HEK293 (cell line): ENCODE data around the gene CAV1.

Experiments used
- CTCF ChIA-PET: fragments of 350-600 bp; formaldehyde crosslinking; extraction: SDS; loops from one replicate; lab custom pipeline; 2021; ENCODE audit warnings: antibody characterized with exemption; lab: Yijun Ruan, JAX
- POLR2A ChIA-PET: fragments of 300-600 bp; formaldehyde crosslinking; extraction: SDS; loops from one replicate; lab custom pipeline; 2020; ENCODE audit warnings: antibody characterized with exemption, inconsistent platforms; lab: Yijun Ruan, JAX
- H3K27ac ChIP-seq: fragments of 200-500 bp; sonication (Bioruptor generic); 2 replicates; pipeline ENCODE4 v1.5.1; 2014; ENCODE audit warnings: low read depth, low read length, control low read depth, inconsistent platforms; ENCODE audit errors: extremely low read depth
- H3K36me3 ChIP-seq, 2 experiments: fragments of 200-500 bp in 1 of 2; sonication (Bioruptor generic) in 1 of 2; 1 replicate in 1 of 2; 2 replicates in 1 of 2; pipeline ENCODE4 v1.5.1; 2014 to 2017; ENCODE audit warnings: inconsistent platforms in 2 of 2, low read length in 2 of 2; ENCODE audit not compliant: control insufficient read depth in 2 of 2, insufficient read depth in 1 of 2
- H3K4me1 ChIP-seq: fragments of 200-500 bp; sonication (Bioruptor generic); 2 replicates; pipeline ENCODE4 v1.5.1; 2014; ENCODE audit warnings: mild to moderate bottlenecking, low read length, inconsistent platforms; ENCODE audit not compliant: control insufficient read depth, insufficient read depth
- H3K4me3 ChIP-seq: 2 replicates; pipeline ENCODE4 v1.5.1; 2011; ENCODE audit warnings: low read depth, mild to moderate bottlenecking, control low read depth, low read length, moderate library complexity
- H3K9me3 ChIP-seq: fragments of 200-500 bp; sonication (Bioruptor generic); 2 replicates; pipeline ENCODE4 v1.5.1; 2014; ENCODE audit warnings: low read depth, low read length, inconsistent platforms; ENCODE audit not compliant: control insufficient read depth, insufficient read depth
- FEZF1 ChIP-seq: fragments of 450-650 bp; formaldehyde crosslinking; IDR thresholded peaks from 2 replicates; pipeline ENCODE4 v1.5.1; 2016; ENCODE audit warnings: missing biosample characterization, missing genetic modification characterization
- GLIS1 ChIP-seq: fragments of 450-650 bp; formaldehyde crosslinking; IDR thresholded peaks from 2 replicates; pipeline ENCODE4 v1.5.1; 2016; ENCODE audit warnings: missing biosample characterization, missing genetic modification characterization
- HIC1 ChIP-seq: fragments of 450-650 bp; formaldehyde crosslinking; IDR thresholded peaks from 2 replicates; pipeline ENCODE4 v1.5.1; 2016; ENCODE audit warnings: missing biosample characterization, missing genetic modification characterization
- PATZ1 ChIP-seq: fragments of 450-650 bp; formaldehyde crosslinking; IDR thresholded peaks from 2 replicates; pipeline ENCODE4 v1.5.1; 2016; ENCODE audit warnings: missing biosample characterization, missing genetic modification characterization
- PRDM1 ChIP-seq: fragments of 450-650 bp; formaldehyde crosslinking; IDR thresholded peaks from 2 replicates; pipeline ENCODE4; 2016; ENCODE audit warnings: missing biosample characterization, missing genetic modification characterization
- RBAK ChIP-seq: fragments of 450-650 bp; formaldehyde crosslinking; IDR thresholded peaks from 2 replicates; pipeline ENCODE4 v1.5.1; 2016; ENCODE audit warnings: missing biosample characterization, missing genetic modification characterization
- SP3 ChIP-seq: fragments of 450-650 bp; formaldehyde crosslinking; IDR thresholded peaks from 2 replicates; pipeline ENCODE4 v1.5.1; 2016; ENCODE audit warnings: missing biosample characterization, missing genetic modification characterization
- SP7 ChIP-seq: fragments of 450-650 bp; formaldehyde crosslinking; IDR thresholded peaks from 2 replicates; pipeline ENCODE4 v1.5.1; 2016; ENCODE audit warnings: missing biosample characterization, missing genetic modification characterization
- ZBTB17 ChIP-seq: fragments of 450-650 bp; formaldehyde crosslinking; IDR thresholded peaks from 2 replicates; pipeline ENCODE4 v1.5.1; 2016; ENCODE audit warnings: missing biosample characterization, missing genetic modification characterization
- ZBTB8A ChIP-seq: fragments of 450-650 bp; formaldehyde crosslinking; IDR thresholded peaks from 2 replicates; pipeline ENCODE4 v1.5.1; 2016; ENCODE audit warnings: missing biosample characterization, missing genetic modification characterization
- ZNF10 ChIP-seq: fragments of 450-650 bp; formaldehyde crosslinking; IDR thresholded peaks from 2 replicates; pipeline ENCODE4 v1.5.1; 2017; ENCODE audit warnings: missing biosample characterization, missing genetic modification characterization
- ZNF175 ChIP-seq: fragments of 450-650 bp; formaldehyde crosslinking; IDR thresholded peaks from 2 replicates; pipeline ENCODE4 v1.5.1; 2016; ENCODE audit warnings: missing biosample characterization, missing genetic modification characterization
- ZNF184 ChIP-seq: fragments of 450-650 bp; IDR thresholded peaks from 2 replicates; pipeline ENCODE4 v1.5.1; 2018; ENCODE audit warnings: missing biosample characterization, mild to moderate bottlenecking, missing genetic modification characterization
- ZNF24 ChIP-seq: fragments of 450-650 bp; formaldehyde crosslinking; IDR thresholded peaks from 2 replicates; pipeline ENCODE4 v1.5.1; 2016; ENCODE audit warnings: missing biosample characterization, missing genetic modification characterization
- ZNF335 ChIP-seq: fragments of 450-650 bp; formaldehyde crosslinking; conservative IDR thresholded peaks from 2 replicates; pipeline ENCODE4 v1.5.1; 2016; ENCODE audit warnings: missing biosample characterization, missing genetic modification characterization
- ZNF366 ChIP-seq: fragments of 450-650 bp; formaldehyde crosslinking; conservative IDR thresholded peaks from 2 replicates; pipeline ENCODE4 v1.5.1; 2016; ENCODE audit warnings: missing biosample characterization, missing genetic modification characterization
- ZNF600 ChIP-seq: fragments of 450-650 bp; formaldehyde crosslinking; IDR thresholded peaks from 2 replicates; pipeline ENCODE4 v1.5.1; 2016; ENCODE audit warnings: missing biosample characterization, missing genetic modification characterization
- ZNF621 ChIP-seq: fragments of 450-650 bp; formaldehyde crosslinking; IDR thresholded peaks from 2 replicates; pipeline ENCODE4 v1.5.1; 2017; ENCODE audit warnings: missing biosample characterization, missing genetic modification characterization
- ZNF639 ChIP-seq: fragments of 450-650 bp; formaldehyde crosslinking; IDR thresholded peaks from 2 replicates; pipeline ENCODE4 v1.5.1; 2016; ENCODE audit warnings: missing biosample characterization, missing genetic modification characterization
- ZSCAN23 ChIP-seq: fragments of 450-650 bp; formaldehyde crosslinking; IDR thresholded peaks from 2 replicates; pipeline ENCODE4 v1.5.1; 2016; ENCODE audit warnings: missing biosample characterization, missing genetic modification characterization
- TF ChIP-seq, protein P1 (sequence below): fragments of 450-650 bp; formaldehyde crosslinking; IDR thresholded peaks from 2 replicates; pipeline ENCODE4 v1.5.1; 2016; ENCODE audit warnings: missing biosample characterization, missing genetic modification characterization
- TF ChIP-seq, protein P2 (sequence below): fragments of 450-650 bp; formaldehyde crosslinking; IDR thresholded peaks from 2 replicates; pipeline ENCODE4 v1.5.1; 2016; ENCODE audit warnings: missing biosample characterization, missing genetic modification characterization, borderline replicate concordance
- TF ChIP-seq, protein P3 (sequence below): fragments of 450-650 bp; formaldehyde crosslinking; IDR thresholded peaks from 2 replicates; pipeline ENCODE4 v1.5.1; 2016; ENCODE audit warnings: missing biosample characterization, missing genetic modification characterization, low read depth

The CAV1 gene

DNA sequence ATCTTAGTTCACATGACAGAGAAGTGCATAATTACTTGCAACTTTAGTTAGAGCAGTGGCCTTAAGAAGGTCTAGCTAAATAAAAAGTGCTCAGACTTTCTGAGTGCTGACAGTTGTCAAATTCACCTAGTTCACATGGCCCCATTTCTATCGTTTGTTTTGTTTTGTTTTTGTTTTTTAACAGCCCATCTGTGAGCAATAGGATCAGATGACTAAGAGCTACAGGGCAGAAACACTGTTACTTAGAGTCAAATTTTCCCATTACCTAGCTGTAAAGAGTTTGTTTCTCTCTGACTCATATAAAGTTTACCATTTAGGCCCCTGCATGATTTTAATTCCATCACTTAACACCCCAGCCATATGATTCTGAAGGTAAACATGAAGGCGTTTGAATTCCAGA is 18.8 kb downstream of the CAV1 start:
- no peak overlapping the region for H3K27ac ChIP-seq
- no peaks in the 10 kb centered on the region for H3K36me3 ChIP-seq
- ChIA-PET POLR2A (no interaction called here), CTCF (interaction anchor here (1.0 to 1.5 kb wide), 2 partner anchors 43 to 48 kb away, joined by 3 read pairs; no protein-coding TSS in a partner anchor)
- H3K9me3 ChIP-seq, result no peaks in the 10 kb centered on the region
- H3K4me3 ChIP-seq, result no peak overlapping the region
- peaks cover 5% of the 10 kb centered on the region; the same call in 1 of the 2 replicates for H3K4me1 ChIP-seq
- 0 out of 2 replicates have a peak, but pooled peaks have one; percentile 37 for TF ChIP-seq ZNF366
- TF ChIP-seq PATZ1, result 0 out of 2 replicates have a peak, but pooled peaks have one; percentile 36
- TF ChIP-seq FEZF1 (tag by site-specific recombination), result 0 out of 2 replicates have a peak, but pooled peaks have one; percentile 25
- peak; percentile 64 for TF ChIP-seq PRDM1 (tag by site-specific recombination)
- TF ChIP-seq ZNF184 (tag by site-specific recombination), result peak; percentile 58; the same call in 1 of the 2 replicates
- TF ChIP-seq, protein P1, sequence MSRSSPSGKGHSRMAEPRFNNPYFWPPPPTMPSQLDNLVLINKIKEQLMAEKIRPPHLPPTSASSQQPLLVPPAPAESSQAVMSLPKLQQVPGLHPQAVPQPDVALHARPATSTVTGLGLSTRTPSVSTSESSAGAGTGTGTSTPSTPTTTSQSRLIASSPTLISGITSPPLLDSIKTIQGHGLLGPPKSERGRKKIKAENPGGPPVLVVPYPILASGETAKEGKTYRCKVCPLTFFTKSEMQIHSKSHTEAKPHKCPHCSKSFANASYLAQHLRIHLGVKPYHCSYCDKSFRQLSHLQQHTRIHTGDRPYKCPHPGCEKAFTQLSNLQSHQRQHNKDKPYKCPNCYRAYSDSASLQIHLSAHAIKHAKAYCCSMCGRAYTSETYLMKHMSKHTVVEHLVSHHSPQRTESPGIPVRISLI (tag by site-specific recombination), result 0 out of 2 replicates have a peak, but pooled peaks have one; percentile 64
- TF ChIP-seq ZNF639, result peak; percentile 62; the same call in 1 of the 2 replicates
- peak; percentile 59; the same call in 1 of the 2 replicates for TF ChIP-seq ZNF24
- peak; percentile 46; the same call in 1 of the 2 replicates for TF ChIP-seq SP7
- peak; percentile 17; the same call in 1 of the 2 replicates for TF ChIP-seq SP3 (tag by site-specific recombination)
- TF ChIP-seq, protein P2, sequence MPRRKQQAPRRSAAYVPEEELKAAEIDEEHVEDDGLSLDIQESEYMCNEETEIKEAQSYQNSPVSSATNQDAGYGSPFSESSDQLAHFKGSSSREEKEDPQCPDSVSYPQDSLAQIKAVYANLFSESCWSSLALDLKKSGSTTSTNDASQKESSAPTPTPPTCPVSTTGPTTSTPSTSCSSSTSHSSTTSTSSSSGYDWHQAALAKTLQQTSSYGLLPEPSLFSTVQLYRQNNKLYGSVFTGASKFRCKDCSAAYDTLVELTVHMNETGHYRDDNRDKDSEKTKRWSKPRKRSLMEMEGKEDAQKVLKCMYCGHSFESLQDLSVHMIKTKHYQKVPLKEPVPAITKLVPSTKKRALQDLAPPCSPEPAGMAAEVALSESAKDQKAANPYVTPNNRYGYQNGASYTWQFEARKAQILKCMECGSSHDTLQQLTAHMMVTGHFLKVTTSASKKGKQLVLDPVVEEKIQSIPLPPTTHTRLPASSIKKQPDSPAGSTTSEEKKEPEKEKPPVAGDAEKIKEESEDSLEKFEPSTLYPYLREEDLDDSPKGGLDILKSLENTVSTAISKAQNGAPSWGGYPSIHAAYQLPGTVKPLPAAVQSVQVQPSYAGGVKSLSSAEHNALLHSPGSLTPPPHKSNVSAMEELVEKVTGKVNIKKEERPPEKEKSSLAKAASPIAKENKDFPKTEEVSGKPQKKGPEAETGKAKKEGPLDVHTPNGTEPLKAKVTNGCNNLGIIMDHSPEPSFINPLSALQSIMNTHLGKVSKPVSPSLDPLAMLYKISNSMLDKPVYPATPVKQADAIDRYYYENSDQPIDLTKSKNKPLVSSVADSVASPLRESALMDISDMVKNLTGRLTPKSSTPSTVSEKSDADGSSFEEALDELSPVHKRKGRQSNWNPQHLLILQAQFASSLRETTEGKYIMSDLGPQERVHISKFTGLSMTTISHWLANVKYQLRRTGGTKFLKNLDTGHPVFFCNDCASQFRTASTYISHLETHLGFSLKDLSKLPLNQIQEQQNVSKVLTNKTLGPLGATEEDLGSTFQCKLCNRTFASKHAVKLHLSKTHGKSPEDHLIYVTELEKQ, result peak; percentile 17; the same call in 1 of the 2 replicates
- TF ChIP-seq ZNF600 (tag by site-specific recombination), result 0 out of 2 replicates have a peak, but pooled peaks have one; percentile 38
- 0 out of 2 replicates have a peak, but pooled peaks have one; percentile 33 for TF ChIP-seq ZNF621
- TF ChIP-seq GLIS1, result no peak
- TF ChIP-seq ZNF10 (tag by site-specific recombination), result no peak
- TF ChIP-seq ZBTB17 (tag by site-specific recombination), result no peak
- peak; percentile 41; the same call in 1 of the 2 replicates for TF ChIP-seq ZNF335 (tag by site-specific recombination)
- TF ChIP-seq, protein P3, sequence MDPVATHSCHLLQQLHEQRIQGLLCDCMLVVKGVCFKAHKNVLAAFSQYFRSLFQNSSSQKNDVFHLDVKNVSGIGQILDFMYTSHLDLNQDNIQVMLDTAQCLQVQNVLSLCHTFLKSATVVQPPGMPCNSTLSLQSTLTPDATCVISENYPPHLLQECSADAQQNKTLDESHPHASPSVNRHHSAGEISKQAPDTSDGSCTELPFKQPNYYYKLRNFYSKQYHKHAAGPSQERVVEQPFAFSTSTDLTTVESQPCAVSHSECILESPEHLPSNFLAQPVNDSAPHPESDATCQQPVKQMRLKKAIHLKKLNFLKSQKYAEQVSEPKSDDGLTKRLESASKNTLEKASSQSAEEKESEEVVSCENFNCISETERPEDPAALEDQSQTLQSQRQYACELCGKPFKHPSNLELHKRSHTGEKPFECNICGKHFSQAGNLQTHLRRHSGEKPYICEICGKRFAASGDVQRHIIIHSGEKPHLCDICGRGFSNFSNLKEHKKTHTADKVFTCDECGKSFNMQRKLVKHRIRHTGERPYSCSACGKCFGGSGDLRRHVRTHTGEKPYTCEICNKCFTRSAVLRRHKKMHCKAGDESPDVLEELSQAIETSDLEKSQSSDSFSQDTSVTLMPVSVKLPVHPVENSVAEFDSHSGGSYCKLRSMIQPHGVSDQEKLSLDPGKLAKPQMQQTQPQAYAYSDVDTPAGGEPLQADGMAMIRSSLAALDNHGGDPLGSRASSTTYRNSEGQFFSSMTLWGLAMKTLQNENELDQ, result no peak
- no peak for TF ChIP-seq RBAK
- 0 out of 2 replicates have a peak, but pooled peaks have one; percentile 52 for TF ChIP-seq ZSCAN23 (tag by site-specific recombination)
- 0 out of 2 replicates have a peak, but pooled peaks have one; percentile 18 for TF ChIP-seq HIC1 (tag by site-specific recombination)
- TF ChIP-seq ZBTB8A (tag by site-specific recombination), result no peak
- TF ChIP-seq ZNF175, result no peak
